Liver (tissue), 3 donors: ENCODE results near the gene GLIS1.

ENCODE experiments used
- EGR1 ChIP-seq, 2 donors: IDR thresholded peaks; 2 replicates each; pipeline ENCODE4 v1.6.1; 2016 to 2018; ENCODE audit warnings: antibody characterized with exemption in 2 of 2, low read depth in 2 of 2
- GABPA ChIP-seq, 2 donors: IDR thresholded peaks in 1 of 2; conservative IDR thresholded peaks in 1 of 2; 2 replicates each; pipeline ENCODE4 v1.6.1; 2016; ENCODE audit warnings: antibody characterized with exemption in 2 of 2, mild to moderate bottlenecking in 1 of 2, moderate library complexity in 1 of 2
- NR2F2 ChIP-seq: IDR thresholded peaks from 2 replicates; pipeline ENCODE4 v1.6.1; 2016; ENCODE audit warnings: antibody characterized with exemption
- RAD21 ChIP-seq, 2 donors: IDR thresholded peaks; 2 replicates each; pipeline ENCODE4 v1.6.1; 2016; ENCODE audit warnings: antibody characterized with exemption in 2 of 2, mild to moderate bottlenecking in 2 of 2
- TAF1 ChIP-seq: conservative IDR thresholded peaks from 2 replicates; pipeline ENCODE4 v1.6.1; 2016; ENCODE audit warnings: antibody characterized with exemption, mild to moderate bottlenecking
- TF ChIP-seq, protein P1 (sequence below): fragments of 150-350 bp; IDR thresholded peaks from 2 replicates; pipeline ENCODE4 v1.5.1; 2017; ENCODE audit warnings: improper control_type of control experiment, low read depth, low read length; ENCODE audit not compliant: missing input control
- donor health status: healthy.
- donor health status: healthy.

DNA sequence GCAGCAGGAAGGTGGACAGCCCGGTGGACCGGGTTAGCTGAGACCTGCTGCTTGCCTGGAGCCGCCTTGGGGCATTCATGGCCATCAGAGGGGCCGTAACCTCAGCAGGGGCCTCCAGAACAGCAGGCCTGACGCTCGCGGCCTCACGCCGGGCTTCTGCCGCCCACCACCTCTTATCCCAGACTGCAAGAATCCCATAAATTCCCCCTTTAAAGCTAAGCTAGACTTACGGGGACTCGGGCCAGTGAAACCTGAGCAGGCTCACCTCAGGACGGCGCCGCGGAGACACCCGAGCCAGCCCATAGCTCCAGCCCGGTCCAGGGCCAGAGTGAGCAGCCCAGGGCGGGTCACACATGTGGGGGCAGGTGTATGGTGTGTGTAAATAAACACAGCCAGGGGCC lies 132.3 kb downstream of the GLIS1 start:
- no peak for TF ChIP-seq TAF1
- TF ChIP-seq, protein P1, sequence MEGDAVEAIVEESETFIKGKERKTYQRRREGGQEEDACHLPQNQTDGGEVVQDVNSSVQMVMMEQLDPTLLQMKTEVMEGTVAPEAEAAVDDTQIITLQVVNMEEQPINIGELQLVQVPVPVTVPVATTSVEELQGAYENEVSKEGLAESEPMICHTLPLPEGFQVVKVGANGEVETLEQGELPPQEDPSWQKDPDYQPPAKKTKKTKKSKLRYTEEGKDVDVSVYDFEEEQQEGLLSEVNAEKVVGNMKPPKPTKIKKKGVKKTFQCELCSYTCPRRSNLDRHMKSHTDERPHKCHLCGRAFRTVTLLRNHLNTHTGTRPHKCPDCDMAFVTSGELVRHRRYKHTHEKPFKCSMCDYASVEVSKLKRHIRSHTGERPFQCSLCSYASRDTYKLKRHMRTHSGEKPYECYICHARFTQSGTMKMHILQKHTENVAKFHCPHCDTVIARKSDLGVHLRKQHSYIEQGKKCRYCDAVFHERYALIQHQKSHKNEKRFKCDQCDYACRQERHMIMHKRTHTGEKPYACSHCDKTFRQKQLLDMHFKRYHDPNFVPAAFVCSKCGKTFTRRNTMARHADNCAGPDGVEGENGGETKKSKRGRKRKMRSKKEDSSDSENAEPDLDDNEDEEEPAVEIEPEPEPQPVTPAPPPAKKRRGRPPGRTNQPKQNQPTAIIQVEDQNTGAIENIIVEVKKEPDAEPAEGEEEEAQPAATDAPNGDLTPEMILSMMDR: no peak
- TF ChIP-seq GABPA (IDR thresholded peaks at IDR 0.05 in 1 of 2, conservative IDR thresholded peaks at IDR 0.05 in 1 of 2): no peak
- TF ChIP-seq EGR1 (IDR thresholded peaks at IDR 0.05; ENCODE audit: low read depth in 2 of 2): no peak
- TF ChIP-seq NR2F2: no peak
- TF ChIP-seq RAD21 (IDR thresholded peaks at IDR 0.05): no peak
